ENCODE data around the gene HOXA9. TPM values are rescaled to one million over a fixed set of nuclear protein-coding genes. Genes with fewer than 3 reads are reported as not detected.

Gene HOXA9
- total and polyA plus RNA-seq, 2 of the 4 experiments (the other 2 are of a cell fraction) = 0.18 to 0.32 TPM

GRCh38 chr7:27182285-27182841 lies 17.0 kb upstream of the HOXA9 start:
- no peaks in the 10 kb centered on the region for H3K36me3 ChIP-seq (ENCODE audit: control insufficient read depth, insufficient read depth, low read length)
- intact Hi-C loops (cut with micrococcal nuclease) = no loop called here
- H3K9me1 ChIP-seq (ENCODE audit: insufficient read depth, low read length) = no peaks in the 10 kb centered on the region
- no peak overlapping the region for H3K4me3 ChIP-seq (ENCODE audit: insufficient read depth, low read depth, low read length)
- H2BK5ac ChIP-seq (ENCODE audit: low read depth, low read length, poor library complexity, severe bottlenecking) = no peak overlapping the region
- no peak overlapping the region for H3K27ac ChIP-seq (ENCODE audit: insufficient read depth, low read length)
- H3K14ac ChIP-seq (replicated peaks; ENCODE audit: low read depth, low read length) = no peak overlapping the region
- BruUV-seq (replicated peaks) = no TSS peak
- no peak for TF ChIP-seq MAZ (IDR thresholded peaks at IDR 0.05; ENCODE audit: borderline replicate concordance, low read depth, low read length)
- TF ChIP-seq FOS (IDR thresholded peaks at IDR 0.05; ENCODE audit: low read depth, low read length) = no peak
- TF ChIP-seq NFE2L2 (IDR thresholded peaks at IDR 0.05; ENCODE audit: low read depth, low read length) = no peak
- no peak for TF ChIP-seq CTCF (conservative IDR thresholded peaks at IDR 0.05; ENCODE audit: low read depth, low read length)
- no peak for TF ChIP-seq CHD1 (IDR thresholded peaks at IDR 0.05; ENCODE audit: low read depth, low read length)
- TF ChIP-seq MAFK (IDR thresholded peaks at IDR 0.05; ENCODE audit: low read depth, low read length) = no peak
- TF ChIP-seq USF2 (IDR thresholded peaks at IDR 0.05; ENCODE audit: low read depth, low read length) = no peak
- dilution Hi-C loops (cut with HindIII; ENCODE audit: low sequenced_read_pairs, unreplicated experiment) = no loop called here
- H4K8ac ChIP-seq (ENCODE audit: low read depth in 2 of 2, low read length in 2 of 2) = no peak overlapping the region
- H2BK20ac ChIP-seq (ENCODE audit: low read depth, low read length) = no peak overlapping the region
- ChIA-PET POLR2A (ENCODE audit: unreplicated experiment) (no interaction called here), CTCF (interaction anchor here (1.3 kb wide), 1 partner anchor 21 kb away, joined by 3 read pairs; no protein-coding TSS in a partner anchor)
- ATAC-seq (ENCODE audit: low read depth) (no peak), DNase-seq (no peak)
- no peak overlapping the region for H3K56ac ChIP-seq (ENCODE audit: extremely low read depth, insufficient read depth, low read length)
- H2AFZ ChIP-seq (replicated peaks; ENCODE audit: low read length, poor library complexity) = no peak overlapping the region
- H3K4me1 ChIP-seq (ENCODE audit: control insufficient read depth, insufficient read depth, low read length) = peaks cover 1% of the 10 kb centered on the region; the same call in 1 of the 2 replicates
- no peak overlapping the region for H4K91ac ChIP-seq (ENCODE audit: insufficient read depth, low read depth, low read length)
- no peak overlapping the region for H3K4me2 ChIP-seq (ENCODE audit: low read depth, low read length)
- no peak overlapping the region for H3K9ac ChIP-seq (ENCODE audit: low read depth, low read length)
- in situ Hi-C loops (cut with MboI; ENCODE audit: low sequenced_read_pairs) = no loop called here
- H4K5ac ChIP-seq (ENCODE audit: low read depth, low read length) = no peak overlapping the region
- H3K79me1 ChIP-seq (ENCODE audit: low read depth in 1 of 2, low read length in 2 of 2) = no peaks in the 10 kb centered on the region
- H2BK120ac ChIP-seq (ENCODE audit: low read depth, low read length) = no peak overlapping the region
- H3K23ac ChIP-seq (ENCODE audit: low read depth, low read length) = no peak overlapping the region
- H3K9me3 ChIP-seq (ENCODE audit: control insufficient read depth, insufficient read depth, low read length) = peaks cover 3% of the 10 kb centered on the region; the same call in 1 of the 2 replicates
- no peak overlapping the region for H3K18ac ChIP-seq (ENCODE audit: low read depth, low read length)
- H4K20me1 ChIP-seq (ENCODE audit: insufficient read depth, low read length) = peaks cover 16% of the 10 kb centered on the region; the same call in 1 of the 2 replicates
- no CpG with 5 or more reads among the region's 4 CpGs for WGBS, 2 experiments (ENCODE audit: extremely low coverage in 2 of 2, insufficient read length in 1 of 2)
- no peak overlapping the region for H2AK9ac ChIP-seq (replicated peaks; ENCODE audit: low read depth, low read length, poor library complexity)
- H3K27me3 ChIP-seq (ENCODE audit: control insufficient read depth, insufficient read depth, low read length) = peaks cover 86% of the 10 kb centered on the region
- no peak overlapping the region for H2BK15ac ChIP-seq (ENCODE audit: low read depth, low read length)
- H2AK5ac ChIP-seq (ENCODE audit: low read depth, low read length) = no peak overlapping the region
- H3K4ac ChIP-seq (ENCODE audit: low read depth, low read length) = no peak overlapping the region

Measured in IMR-90 (cell line).